ENCODE data around the gene PRKCH.

PRKCH gene

GRCh38 chr14:61537563-61538463 is 216.4 kb downstream of the PRKCH start:
- no peak for DNase-seq

- DNase-seq, result no peak
Observed at GRCh38 chr14:61538464-61539022, 217.2 kb downstream of the PRKCH start.

- DNase-seq, result no peak
Observed at GRCh38 chr14:61539631-61540030, 218.3 kb downstream of the PRKCH start.

DNA sequence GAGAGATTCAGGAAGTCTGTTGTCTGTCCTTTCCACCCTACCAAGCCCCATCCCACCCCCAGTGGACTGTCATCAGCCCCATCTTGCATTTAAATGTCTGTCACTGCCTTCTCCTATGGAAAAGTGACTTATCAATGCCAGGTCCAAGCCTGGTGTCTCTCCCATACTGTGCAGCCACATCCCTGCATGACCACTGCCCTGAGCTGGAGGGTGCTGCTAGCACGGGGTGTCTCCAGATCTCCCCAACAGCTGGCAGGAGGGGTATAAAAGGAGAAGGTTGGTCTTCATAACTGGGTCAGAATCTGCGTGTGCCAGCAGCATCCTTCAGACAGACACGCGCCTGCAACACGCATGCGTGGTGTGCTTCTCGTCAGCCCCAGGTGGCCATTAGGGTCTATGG is 219.6 kb downstream of the PRKCH start:
- DNase-seq, result no peak

DNA sequence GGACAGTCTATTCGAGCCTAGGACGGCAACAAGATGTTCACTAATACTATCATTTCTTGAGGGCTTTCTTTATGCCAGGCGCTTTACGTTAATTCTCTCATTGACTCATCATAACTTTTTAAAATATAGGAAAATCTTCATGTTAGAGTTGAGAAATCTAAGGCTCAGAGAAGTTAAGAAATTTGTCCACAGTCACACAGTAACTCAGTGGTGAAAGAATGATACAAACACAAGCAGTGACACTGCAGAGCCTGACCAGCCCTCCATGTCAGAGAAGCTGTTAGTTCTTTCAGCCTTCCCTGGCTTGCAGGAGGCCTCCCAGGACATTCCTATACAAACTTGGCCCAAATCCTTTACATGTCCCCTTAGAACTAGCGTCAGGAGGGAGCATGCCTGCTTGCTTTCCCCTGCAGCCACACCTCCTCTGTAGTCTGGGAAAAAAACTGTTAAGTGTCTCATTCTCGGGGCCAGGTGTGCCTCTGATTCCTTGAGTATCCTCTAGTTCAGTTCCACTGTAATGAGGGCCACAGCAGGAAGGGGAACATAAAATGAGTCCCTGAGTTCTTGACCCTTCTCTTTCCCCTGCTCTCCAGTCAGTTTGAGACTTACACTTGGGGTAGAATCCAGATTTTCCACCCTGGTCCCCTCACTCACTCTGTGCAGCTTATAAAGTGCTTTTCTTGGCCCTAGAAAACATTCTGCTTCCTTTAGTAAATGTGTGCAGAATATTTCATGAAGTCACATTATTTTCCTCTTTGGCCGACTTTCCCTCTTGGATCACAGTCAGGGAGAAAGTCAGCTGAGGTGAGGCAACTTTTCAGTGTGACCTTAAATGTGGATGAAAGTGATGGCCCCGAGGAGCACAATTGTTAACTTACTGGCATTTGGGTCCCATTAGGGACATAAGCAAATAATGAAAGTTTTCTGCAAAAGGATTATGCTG is 221.7 kb downstream of the PRKCH start:
- no peak for DNase-seq

GRCh38 chr14:61543946-61544345 is 222.6 kb downstream of the PRKCH start:
- no peak for DNase-seq

DNA sequence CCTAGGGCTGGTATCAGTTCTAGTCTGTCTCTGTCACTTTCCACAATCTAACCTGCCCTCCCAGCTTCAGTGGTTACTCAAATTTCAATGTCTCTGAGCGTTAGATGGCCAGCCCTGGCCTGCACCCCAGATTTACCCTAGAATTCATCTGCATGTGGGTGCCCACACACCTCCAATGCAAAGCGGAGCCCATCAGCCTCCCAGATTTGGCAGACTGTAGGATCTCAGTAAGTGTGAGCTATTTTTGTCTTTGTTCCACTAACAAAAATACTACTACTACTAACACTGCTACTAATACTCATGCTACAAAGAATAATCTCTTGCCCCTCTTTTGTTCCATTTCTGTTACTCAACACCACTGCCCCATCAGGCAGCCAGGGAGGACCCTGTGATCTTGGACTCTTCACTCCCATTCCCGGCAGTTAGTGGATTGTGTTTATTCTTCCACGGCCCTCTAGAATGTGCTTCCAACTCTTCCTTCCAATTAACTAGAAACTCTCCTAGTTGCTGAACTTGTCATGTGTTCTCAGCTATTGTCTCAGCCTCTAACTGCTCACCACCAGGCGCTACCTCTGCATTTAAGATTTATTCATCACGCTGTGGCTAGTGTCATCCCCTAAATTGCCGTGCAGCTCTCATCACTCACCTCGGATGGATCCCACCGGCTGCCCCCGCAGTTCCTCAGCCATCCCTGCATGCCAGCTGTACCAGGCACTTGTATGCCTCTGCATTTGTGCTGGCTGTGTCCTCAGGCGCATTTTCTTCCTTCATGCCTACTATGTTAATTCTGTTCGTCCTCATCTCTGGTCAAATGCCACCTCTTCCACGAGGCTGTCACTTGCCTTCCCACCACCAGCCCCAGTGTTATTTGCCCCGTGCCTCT is 223.3 kb downstream of the PRKCH start:
- DNase-seq, result no peak

DNA sequence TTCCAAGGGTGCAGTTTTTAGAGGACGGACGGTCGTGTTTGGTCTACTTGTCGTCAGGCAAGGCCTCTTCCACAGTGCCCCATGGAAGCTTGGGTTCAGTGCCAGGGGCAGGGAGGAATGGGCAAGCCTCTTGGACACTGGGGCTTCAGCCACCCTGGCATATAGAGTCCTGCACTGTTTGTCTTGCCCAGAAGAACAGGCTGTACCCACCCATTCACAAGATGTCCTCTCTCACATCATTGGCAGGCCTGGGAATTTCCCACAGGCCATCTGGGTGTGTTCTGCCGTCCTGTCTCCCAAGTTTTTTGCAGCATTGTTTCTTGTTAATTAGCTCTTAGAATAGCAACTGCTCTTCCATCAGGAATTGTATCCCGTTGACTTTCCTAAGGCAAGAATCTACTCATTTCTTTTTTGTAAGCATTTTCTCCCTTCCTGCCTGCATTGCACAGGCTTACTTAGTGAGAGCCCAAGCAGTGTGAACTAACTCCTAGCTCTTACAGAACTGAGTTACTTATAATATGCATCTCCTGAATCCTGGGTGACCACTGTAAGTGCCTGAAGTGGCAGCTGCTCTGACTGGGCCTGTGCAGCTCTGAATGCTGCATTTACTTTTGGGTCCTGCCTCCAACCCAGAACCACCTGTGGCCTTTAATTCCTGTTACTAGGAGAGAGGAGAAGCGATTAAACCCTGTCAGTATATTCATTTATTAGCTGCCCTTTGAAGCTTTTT is 224.5 kb downstream of the PRKCH start:
- no peak for DNase-seq

- DNase-seq, result no peak
Observed at GRCh38 chr14:61547186-61548069, 226.0 kb downstream of the PRKCH start.

DNA sequence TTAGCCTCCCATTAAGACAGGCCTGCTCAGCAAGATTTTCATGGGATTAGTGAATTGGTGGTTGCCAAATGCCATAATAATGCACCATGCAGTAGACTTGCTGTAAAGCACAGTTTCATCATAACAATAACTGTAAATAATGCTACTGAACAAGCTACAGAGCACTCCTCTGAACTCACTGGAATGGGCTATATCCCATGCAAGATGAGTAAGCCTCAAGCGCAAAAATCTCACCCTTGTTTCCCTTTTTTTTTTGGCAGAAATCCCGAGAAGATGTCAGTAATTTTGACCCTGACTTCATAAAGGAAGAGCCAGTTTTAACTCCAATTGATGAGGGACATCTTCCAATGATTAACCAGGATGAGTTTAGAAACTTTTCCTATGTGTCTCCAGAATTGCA is 228.0 kb downstream of the PRKCH start:
- DNase-seq, result no peak

- no peak for DNase-seq
Observed at GRCh38 chr14:61551384-61551783, 230.0 kb downstream of the PRKCH start.

DNA sequence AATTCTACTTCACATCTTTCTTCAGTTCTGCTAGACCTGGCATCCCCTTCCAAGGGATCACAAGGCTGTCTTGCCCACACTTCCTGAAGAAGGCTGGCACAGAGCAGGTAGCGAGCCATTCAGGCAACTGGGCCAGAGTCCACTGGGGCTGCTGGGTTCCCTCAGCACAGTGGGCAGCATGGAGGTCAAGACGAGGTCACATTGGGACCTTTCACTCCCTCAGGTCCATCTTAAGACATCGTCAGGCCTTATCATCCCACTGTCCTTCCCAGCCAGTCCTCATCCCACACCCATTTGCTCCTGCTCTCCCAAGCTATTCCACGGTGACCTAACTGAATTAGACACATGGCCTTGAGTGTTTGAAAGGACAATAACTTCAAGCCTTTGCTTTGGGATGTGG is 230.9 kb downstream of the PRKCH start:
- DNase-seq, result no peak

GRCh38 chr14:61553730-61554641 is 232.6 kb downstream of the PRKCH start:
- DNase-seq, result no peak

DNA sequence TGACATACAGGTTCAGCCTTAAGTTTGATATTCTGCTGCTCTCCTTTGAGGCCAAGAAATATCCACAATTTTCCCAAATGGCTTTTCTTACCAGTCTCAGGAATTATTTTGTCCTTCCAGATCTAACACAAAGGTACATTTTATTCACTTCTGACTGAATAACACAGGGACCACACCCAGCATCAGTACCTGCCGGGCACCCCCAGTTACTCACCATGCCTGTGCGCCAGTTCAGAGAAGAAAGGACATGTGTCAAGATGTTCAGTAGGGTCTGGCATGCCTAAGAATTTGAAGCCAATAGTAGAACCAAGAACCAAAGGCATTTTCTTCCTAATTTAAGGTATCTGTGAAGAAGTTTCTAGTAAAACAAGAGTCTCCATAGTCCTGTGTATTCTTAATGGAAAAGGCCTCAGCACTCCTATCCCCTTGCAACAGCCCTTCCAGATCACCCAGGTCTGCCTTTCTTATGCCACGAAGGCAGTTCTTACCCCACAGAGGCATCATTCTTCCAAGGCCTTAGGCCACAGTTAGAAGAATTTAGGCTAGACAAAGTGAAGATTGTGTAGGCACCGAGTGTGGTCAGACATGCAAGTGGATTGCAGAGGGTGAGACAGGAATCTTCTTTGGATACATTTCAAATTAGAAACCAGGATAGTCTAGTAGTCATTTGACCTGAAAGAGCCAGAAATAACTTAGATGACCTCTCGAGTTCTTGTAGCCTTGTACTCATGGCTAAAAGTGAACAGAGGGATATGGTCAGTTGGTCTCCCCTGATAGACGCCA is 233.9 kb downstream of the PRKCH start:
- no peak for DNase-seq

DNA sequence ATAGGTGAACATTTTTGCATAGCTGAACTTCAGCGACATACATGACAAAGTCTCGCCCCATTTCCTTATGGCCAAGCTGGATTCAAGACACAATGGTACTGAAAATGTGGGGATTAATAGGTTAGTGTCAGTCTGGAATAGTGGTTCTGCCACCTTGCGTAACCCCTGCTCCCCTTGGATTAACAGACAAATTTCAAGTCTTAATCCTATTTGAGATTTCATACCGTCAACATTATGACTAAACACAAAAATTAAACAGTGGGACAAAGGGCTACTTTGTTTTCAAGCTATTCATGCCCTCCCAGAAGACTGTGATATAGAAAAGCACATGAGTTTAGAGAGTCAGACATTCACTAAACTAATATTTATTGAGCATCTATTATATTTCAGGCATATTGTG is 235.1 kb downstream of the PRKCH start:
- no peak for DNase-seq

DNA sequence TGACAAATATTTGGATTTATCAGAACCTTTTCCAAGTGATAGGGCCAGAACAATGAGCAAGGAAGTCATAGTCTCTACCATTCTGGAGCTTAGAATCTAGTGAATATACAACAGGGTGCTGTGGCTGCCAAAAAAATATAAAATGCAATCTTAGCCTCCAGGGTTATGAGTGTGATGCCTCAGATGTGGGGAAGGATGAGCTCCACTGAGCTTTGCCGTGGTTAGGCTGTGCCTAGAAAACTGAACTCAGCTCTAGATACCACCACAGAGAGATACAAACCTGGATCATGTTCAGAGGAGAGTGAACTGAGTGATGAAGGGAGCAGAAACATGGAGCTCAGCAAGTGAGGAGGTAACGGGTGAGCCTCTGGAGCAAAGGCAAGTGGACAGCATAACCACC is 235.9 kb downstream of the PRKCH start:
- DNase-seq, result no peak

DNA sequence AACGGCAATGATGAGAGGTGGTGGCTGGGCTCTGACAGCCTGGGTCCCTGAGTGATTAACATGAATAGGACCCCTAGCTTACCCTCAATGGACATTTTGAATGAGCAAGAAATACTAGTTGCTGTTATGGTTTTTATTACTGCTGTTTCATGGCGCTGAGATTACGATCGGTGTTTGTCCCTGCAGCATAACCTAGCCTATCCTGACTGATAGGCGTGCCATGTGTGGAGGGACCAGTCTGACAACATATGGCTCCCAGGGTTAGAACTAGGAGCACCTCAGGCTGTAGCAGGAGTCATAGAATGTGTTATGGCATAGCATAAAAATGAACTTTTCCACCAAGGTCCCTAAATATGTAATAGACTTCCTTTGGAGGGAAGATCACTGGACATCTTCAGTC is 236.5 kb downstream of the PRKCH start:
- no peak for DNase-seq

- no peak for DNase-seq
Observed at GRCh38 chr14:61558271-61558670, 236.9 kb downstream of the PRKCH start.
